Left lung (tissue), 10 donors: ENCODE measurements around the gene TRAF3. TPM values are rescaled to one million over a fixed set of nuclear protein-coding genes. Genes with fewer than 3 reads are reported as not detected.

Experiments used
- ATAC-seq: fragments of 200-7000 bp; cut with Tn5 transposase; one replicate; pipeline ENCODE4 v1.9.1; 2020; ENCODE audit warnings: moderate library complexity
- DNase-seq, 4 donors: peaks; one replicate each; pipeline ENCODE4 v3.0.0-alpha.2; 2013 to 2020
- H3K27ac ChIP-seq, 2 donors: fragments of 200-600 bp; sonication (generic) in 1 of 2; one replicate each; pipeline versions ENCODE4 v1.5.0 to v1.8.0; 2020 to 2021
- H3K27me3 ChIP-seq, 2 donors: fragments of 200-600 bp; sonication (generic) in 1 of 2; one replicate each; pipeline versions ENCODE4 v1.5.0 to v1.8.0; 2020 to 2021
- H3K36me3 ChIP-seq, 2 donors: fragments of 200-600 bp; sonication (generic) in 1 of 2; one replicate each; pipeline versions ENCODE4 v1.5.0 to v1.8.0; 2020 to 2021
- H3K4me1 ChIP-seq, 2 donors: fragments of 200-600 bp; one replicate each; pipeline ENCODE4 v1.8.0; 2021
- H3K4me3 ChIP-seq, 2 donors: fragments of 200-600 bp; sonication (generic) in 1 of 2; one replicate each; pipeline versions ENCODE4 v1.5.0 to v1.8.0; 2020 to 2021; ENCODE audit warnings: mild to moderate bottlenecking in 1 of 2
- H3K9me3 ChIP-seq, 2 donors: fragments of 200-600 bp; sonication (generic) in 1 of 2; one replicate each; pipeline versions ENCODE4 v1.5.0 to v1.8.0; 2020 to 2021
- intact Hi-C, 2 donors: fragments of 100-400 bp; cut with DNase I; formaldehyde crosslinking; loops; one replicate each; pipeline versions ENCODE4 v1.11.2 to v1.14.2; 2022
- polyA plus RNA-seq, 6 donors: library from polyadenylated mRNA; unstranded; fragments of 120-200 nt; gene quantifications; one replicate each; pipeline ENCODE4 v1.2.1, GENCODE V29; 2013; ENCODE audit not compliant: insufficient read length in 6 of 6
- total RNA-seq, 2 donors: library from RNA; stranded (reverse); fragmentation: NEBNext Ultra II Directional; extraction: Animal tissue kit (Norgen Biotek cat#: 25700); gene quantifications; one replicate each; pipeline ENCODE4 v1.2.1, GENCODE V29; 2021
- TF ChIP-seq, protein P1 (sequence below), 2 donors: fragments of 200-600 bp; sonication (generic) in 1 of 2; IDR thresholded peaks; one replicate each; pipeline versions ENCODE4 v1.5.0 to v1.8.0; 2021; ENCODE audit warnings: antibody characterized with exemption in 2 of 2
- donor health status: DM: no; HTN: yes; CAD: no.
- donor health status: DM: no; HTN: no; CAD: no.

The TRAF3 gene
- total and polyA plus RNA-seq, 8 donors, result 10.9 to 25.1 (median 13.1) TPM

DNA sequence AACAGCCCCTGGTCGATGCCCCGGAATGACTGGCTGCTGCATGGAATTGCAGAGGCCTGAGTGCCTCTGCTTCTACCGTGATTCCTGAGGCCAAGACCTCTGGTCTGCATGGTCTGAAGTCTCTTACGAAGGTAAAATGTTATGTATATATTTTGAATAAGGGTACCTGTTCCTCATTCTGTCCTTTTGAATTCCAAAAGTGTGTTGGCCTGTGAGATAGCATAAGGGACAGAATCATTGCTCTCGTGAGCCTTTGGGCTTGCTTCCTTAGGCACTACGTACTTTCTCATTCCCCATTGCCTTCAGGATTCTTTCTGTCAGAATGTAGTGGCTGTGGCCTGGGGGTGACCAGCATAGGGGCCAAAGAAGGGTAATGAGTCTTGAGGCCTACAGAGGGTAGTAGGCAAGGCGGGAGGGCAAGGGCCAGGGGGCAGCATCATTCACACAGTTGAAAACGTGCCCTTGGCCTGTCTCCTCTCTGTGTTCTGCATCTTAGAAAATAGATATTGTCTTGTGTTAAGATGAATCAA is 19.5 kb downstream of the TRAF3 start:
- peaks cover 0 to 5% of the 10 kb centered on the region in 2 donors for H3K9me3 ChIP-seq
- H3K36me3 ChIP-seq, result no peaks in the 10 kb centered on the region
- DNase-seq, result no peak
- no peak for ATAC-seq
- H3K4me3 ChIP-seq, result no peak overlapping the region
- TF ChIP-seq, protein P1, sequence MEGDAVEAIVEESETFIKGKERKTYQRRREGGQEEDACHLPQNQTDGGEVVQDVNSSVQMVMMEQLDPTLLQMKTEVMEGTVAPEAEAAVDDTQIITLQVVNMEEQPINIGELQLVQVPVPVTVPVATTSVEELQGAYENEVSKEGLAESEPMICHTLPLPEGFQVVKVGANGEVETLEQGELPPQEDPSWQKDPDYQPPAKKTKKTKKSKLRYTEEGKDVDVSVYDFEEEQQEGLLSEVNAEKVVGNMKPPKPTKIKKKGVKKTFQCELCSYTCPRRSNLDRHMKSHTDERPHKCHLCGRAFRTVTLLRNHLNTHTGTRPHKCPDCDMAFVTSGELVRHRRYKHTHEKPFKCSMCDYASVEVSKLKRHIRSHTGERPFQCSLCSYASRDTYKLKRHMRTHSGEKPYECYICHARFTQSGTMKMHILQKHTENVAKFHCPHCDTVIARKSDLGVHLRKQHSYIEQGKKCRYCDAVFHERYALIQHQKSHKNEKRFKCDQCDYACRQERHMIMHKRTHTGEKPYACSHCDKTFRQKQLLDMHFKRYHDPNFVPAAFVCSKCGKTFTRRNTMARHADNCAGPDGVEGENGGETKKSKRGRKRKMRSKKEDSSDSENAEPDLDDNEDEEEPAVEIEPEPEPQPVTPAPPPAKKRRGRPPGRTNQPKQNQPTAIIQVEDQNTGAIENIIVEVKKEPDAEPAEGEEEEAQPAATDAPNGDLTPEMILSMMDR (IDR thresholded peaks at IDR 0.05), result no peak
- H3K4me1 ChIP-seq, result peaks cover 0 to 21% of the 10 kb centered on the region in 2 donors
- intact Hi-C loops, result no loop called here
- no peaks in the 10 kb centered on the region for H3K27me3 ChIP-seq
- H3K27ac ChIP-seq, result no peak overlapping the region

DNA sequence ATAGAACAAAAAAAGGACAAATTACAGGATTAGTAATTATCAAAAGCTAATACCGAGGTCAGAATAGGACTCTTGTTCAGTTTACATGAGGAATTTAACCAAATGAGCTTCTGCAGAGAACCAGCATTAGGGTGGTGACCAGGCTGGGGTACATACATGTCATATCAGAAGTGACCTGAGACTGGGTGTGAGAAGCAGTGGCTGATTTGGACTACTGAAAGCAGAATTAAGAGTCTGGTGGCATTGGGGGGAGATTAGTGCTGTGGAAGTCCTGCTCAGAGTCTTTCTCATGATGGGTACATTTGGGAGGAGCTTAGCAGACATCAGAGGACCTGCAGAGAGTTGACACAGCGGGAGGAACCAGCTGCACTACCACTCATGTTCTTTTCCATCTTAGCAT is 21.7 kb downstream of the TRAF3 start:
- no peak for DNase-seq
- intact Hi-C loops, result no loop called here
- Histone ChIP-seq H3K9me3 (no peaks in the 10 kb centered on the region), H3K4me3 (no peak overlapping the region), H3K36me3 (no peaks in the 10 kb centered on the region), H3K27ac (no peak overlapping the region), H3K4me1 (peaks cover 0 to 23% of the 10 kb centered on the region in 2 donors), H3K27me3 (no peaks in the 10 kb centered on the region)
- no peak for ATAC-seq
- TF ChIP-seq, protein P1 (IDR thresholded peaks at IDR 0.05), result no peak

DNA sequence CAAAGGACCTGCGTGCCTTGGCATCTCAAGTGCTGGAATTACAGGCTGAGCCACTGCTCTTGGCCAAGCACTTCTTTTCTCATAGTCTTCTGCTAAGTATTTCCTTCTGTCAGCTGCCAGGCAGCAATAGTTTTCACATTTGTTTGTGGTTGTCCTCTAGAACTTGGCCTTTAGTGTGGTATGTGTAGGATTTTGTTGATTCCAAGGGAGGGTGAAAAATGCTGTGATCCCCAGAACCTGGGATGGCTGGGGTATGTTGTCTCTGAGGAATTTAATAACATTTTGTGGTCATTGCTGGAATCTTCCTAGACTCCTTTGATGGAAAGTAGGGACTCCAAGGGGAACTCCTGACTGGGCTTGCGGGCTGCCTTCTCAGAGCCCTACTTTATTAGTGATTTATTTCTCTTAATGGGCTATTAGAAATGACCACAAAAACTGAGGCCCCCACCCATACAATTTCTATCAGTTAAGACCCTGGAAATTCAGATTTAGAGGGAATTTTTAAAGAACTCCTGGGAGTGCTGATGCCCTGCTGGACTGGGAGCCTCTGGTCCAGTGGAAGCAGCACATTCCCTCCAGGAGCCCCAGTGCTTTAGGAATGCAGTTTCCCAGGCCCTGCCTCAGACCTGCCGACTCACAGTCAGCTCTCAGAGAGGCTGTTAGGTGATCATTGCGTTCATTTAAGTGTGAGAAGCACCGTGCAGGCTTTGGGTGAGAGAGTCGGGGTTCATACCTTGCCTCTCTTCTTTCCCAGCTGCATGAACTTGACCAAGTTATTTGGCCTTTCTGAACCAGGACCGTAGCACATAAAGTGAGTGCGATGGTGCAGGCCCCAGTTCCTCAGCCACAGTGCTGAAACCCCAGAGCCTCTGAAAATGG is 22.7 kb downstream of the TRAF3 start:
- ATAC-seq (peak; percentile 43), DNase-seq (no peak)
- no peaks in the 10 kb centered on the region for H3K9me3 ChIP-seq
- H3K4me1 ChIP-seq, result peaks cover 0 to 16% of the 10 kb centered on the region in 2 donors
- intact Hi-C loops, result no loop called here
- H3K27ac ChIP-seq, result peak overlapping the region in 1 of 2 donors; percentile 26
- no peaks in the 10 kb centered on the region for H3K27me3 ChIP-seq
- TF ChIP-seq, protein P1 (IDR thresholded peaks at IDR 0.05), result no peak
- no peaks in the 10 kb centered on the region for H3K36me3 ChIP-seq
- H3K4me3 ChIP-seq, result no peak overlapping the region

DNA sequence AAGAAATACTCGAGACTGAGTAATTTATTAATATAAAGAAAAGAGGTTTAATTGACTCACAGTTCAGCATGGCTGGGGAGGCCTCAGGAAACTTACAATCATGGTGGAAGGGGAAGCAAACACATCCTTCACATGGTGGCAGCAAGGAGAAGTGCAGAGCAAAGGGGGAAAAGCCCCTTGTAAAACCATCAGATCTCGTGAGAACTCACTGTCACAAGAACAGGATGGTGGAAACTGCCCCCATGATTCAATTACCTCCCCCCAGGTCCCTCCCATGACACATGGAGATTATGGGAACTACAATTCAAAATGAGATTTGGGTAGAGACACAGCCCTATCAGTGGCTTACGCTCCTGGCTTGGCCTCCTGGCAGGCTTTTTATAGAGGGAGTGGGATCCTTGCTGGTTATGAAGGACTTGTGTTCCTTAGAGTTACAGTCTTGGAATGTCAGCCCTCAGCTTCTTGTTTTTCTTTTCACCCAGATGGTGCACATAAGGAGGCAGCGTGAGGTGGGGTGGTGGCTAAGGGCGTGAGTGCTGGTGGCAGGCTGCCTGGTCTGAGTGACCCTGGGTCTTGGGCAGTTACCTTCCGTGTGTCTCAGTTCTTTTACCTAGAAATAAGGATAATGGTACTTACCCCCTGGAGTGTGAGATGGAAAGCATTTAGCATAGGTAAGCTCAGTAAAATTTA is 25.7 kb downstream of the TRAF3 start:
- peak; percentile 74 for ATAC-seq
- TF ChIP-seq, protein P1 (IDR thresholded peaks at IDR 0.05), result no peak
- H3K9me3 ChIP-seq, result no peaks in the 10 kb centered on the region
- no peak overlapping the region for H3K4me3 ChIP-seq
- H3K36me3 ChIP-seq, result no peaks in the 10 kb centered on the region
- H3K27ac ChIP-seq, result no peak overlapping the region
- no peak for DNase-seq
- intact Hi-C loops, result no loop called here
- H3K4me1 ChIP-seq, result peaks cover 0 to 8% of the 10 kb centered on the region in 2 donors
- no peaks in the 10 kb centered on the region for H3K27me3 ChIP-seq

DNA sequence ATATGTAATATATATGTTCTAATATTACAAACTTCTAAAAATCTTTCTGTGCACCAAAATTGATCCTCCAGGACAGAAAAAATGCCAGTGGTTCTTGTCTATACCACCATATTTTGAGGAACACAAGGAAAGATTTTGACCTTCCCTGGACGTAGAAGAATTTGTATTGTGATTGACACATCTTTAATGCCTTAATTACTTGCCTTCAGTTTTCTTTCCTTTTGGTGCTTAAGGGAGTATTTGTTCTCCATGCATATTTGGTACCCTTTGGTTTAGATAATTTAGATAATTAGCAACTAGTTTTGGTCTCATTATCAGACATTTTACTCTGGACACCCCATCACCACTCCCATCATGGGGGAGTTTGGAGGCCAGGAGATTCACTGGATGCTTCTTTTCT is 27.6 kb downstream of the TRAF3 start:
- no peaks in the 10 kb centered on the region for H3K9me3 ChIP-seq
- ATAC-seq (no peak), DNase-seq (no peak)
- no peak overlapping the region for H3K4me3 ChIP-seq
- peaks cover 0 to 8% of the 10 kb centered on the region in 2 donors for H3K4me1 ChIP-seq
- TF ChIP-seq, protein P1 (IDR thresholded peaks at IDR 0.05), result no peak
- intact Hi-C loops, result no loop called here
- H3K27me3 ChIP-seq, result no peaks in the 10 kb centered on the region
- H3K36me3 ChIP-seq, result no peaks in the 10 kb centered on the region
- H3K27ac ChIP-seq, result no peak overlapping the region
